SJSA1 (cell line): ENCODE measurements around the gene HSPB3. TPM values are rescaled to one million over a fixed set of nuclear protein-coding genes. Genes with fewer than 3 reads are reported as not detected.
A peak's percentile ranks its signal among the peaks of the same experiment; 100 is the strongest.
"Not testable (repeated sequence)": the region's sequence is repeated elsewhere in the genome, so short reads cannot be mapped to it uniquely, and the experiment has no call there.

Source experiments
- DNase-seq, 2 experiments: peaks; one replicate each; pipeline ENCODE4 v3.0.0-alpha.2; 2015 to 2020; ENCODE audit warnings: low spot score in 2 of 2, low read depth in 1 of 2
- H3K27ac ChIP-seq: fragments of 250-450 bp; sonication (Bioruptor Pico); 2 replicates; pipeline ENCODE4 v1.5.1; 2020; ENCODE audit warnings: mild to moderate bottlenecking, moderate library complexity
- H3K27me3 ChIP-seq: fragments of 250-450 bp; sonication (Bioruptor Pico); replicated peaks from 2 replicates; pipeline ENCODE4 v1.5.1; 2020; ENCODE audit warnings: mild to moderate bottlenecking, moderate library complexity
- H3K36me3 ChIP-seq: fragments of 250-450 bp; sonication (Bioruptor Pico); 2 replicates; pipeline ENCODE4 v1.5.1; 2020; ENCODE audit warnings: mild to moderate bottlenecking
- H3K4me1 ChIP-seq: fragments of 250-450 bp; sonication (Bioruptor Pico); replicated peaks from 2 replicates; pipeline ENCODE4 v1.6.1; 2021; ENCODE audit warnings: mild to moderate bottlenecking
- H3K4me3 ChIP-seq: fragments of 250-450 bp; sonication (Bioruptor Pico); 2 replicates; pipeline ENCODE4 v1.5.1; 2020; ENCODE audit warnings: mild to moderate bottlenecking
- H3K9me3 ChIP-seq: fragments of 250-450 bp; sonication (Bioruptor Pico); replicated peaks from 2 replicates; pipeline ENCODE4 v1.5.1; 2020; ENCODE audit warnings: mild to moderate bottlenecking
- total RNA-seq: library from RNA; depleted of rRNA; stranded (reverse); fragments of >200 nt; shearing (Covaris generic); gene quantifications from 2 replicates; pipeline ENCODE4 v1.2.3, GENCODE V29; 2014

HSPB3 gene
- total RNA-seq, 1 experiment from 2014 or later, result 15.5 TPM

GRCh38 chr5:54470128-54470527 lies 14.6 kb downstream of the HSPB3 start:
- DNase-seq, result peak in 1 of 2 experiments; percentile 6
- H3K4me1 ChIP-seq, result peaks cover 8% of the 10 kb centered on the region; the same call in 1 of the 2 replicates
- H3K27me3 ChIP-seq, result no peaks in the 10 kb centered on the region
- no peaks in the 10 kb centered on the region for H3K9me3 ChIP-seq
- H3K27ac ChIP-seq, result peak overlapping the region; percentile 45
- H3K4me3 ChIP-seq, result peak overlapping the region; percentile 25
- no peaks in the 10 kb centered on the region for H3K36me3 ChIP-seq

- H3K4me1 ChIP-seq, result peaks cover 8% of the 10 kb centered on the region; the same call in 1 of the 2 replicates
- H3K9me3 ChIP-seq, result no peaks in the 10 kb centered on the region
- H3K27me3 ChIP-seq, result no peaks in the 10 kb centered on the region
- H3K36me3 ChIP-seq, result no peaks in the 10 kb centered on the region
- no peak overlapping the region for H3K27ac ChIP-seq
- H3K4me3 ChIP-seq, result no peak overlapping the region
- DNase-seq, result peak in 1 of 2 experiments; percentile 11
Observed at GRCh38 chr5:54470677-54471076, 15.2 kb downstream of the HSPB3 start.

- Histone ChIP-seq H3K9me3 (no peaks in the 10 kb centered on the region), H3K36me3 (no peaks in the 10 kb centered on the region), H3K27ac (no peak overlapping the region), H3K27me3 (no peaks in the 10 kb centered on the region), H3K4me3 (no peak overlapping the region), H3K4me1 (peaks cover 8% of the 10 kb centered on the region; the same call in 1 of the 2 replicates)
- no peak for DNase-seq
Observed at GRCh38 chr5:54471398-54471797, 15.9 kb downstream of the HSPB3 start.

GRCh38 chr5:54476682-54477081 lies 21.2 kb downstream of the HSPB3 start:
- Histone ChIP-seq H3K4me1 (no peaks in the 10 kb centered on the region), H3K27ac (no peak overlapping the region), H3K4me3 (no peak overlapping the region), H3K27me3 (no peaks in the 10 kb centered on the region), H3K9me3 (no peaks in the 10 kb centered on the region), H3K36me3 (no peaks in the 10 kb centered on the region)
- DNase-seq, result no peak

- DNase-seq, result no peak
- no peaks in the 10 kb centered on the region for H3K9me3 ChIP-seq
- no peaks in the 10 kb centered on the region for H3K36me3 ChIP-seq
- H3K4me1 ChIP-seq, result no peaks in the 10 kb centered on the region
- H3K27me3 ChIP-seq, result no peaks in the 10 kb centered on the region
- H3K4me3 ChIP-seq, result no peak overlapping the region
- H3K27ac ChIP-seq, result no peak overlapping the region
Observed at GRCh38 chr5:54477941-54478478, 22.5 kb downstream of the HSPB3 start.

- Histone ChIP-seq H3K9me3 (no peaks in the 10 kb centered on the region), H3K36me3 (no peaks in the 10 kb centered on the region), H3K4me1 (no peaks in the 10 kb centered on the region), H3K27ac (no peak overlapping the region), H3K27me3 (no peaks in the 10 kb centered on the region), H3K4me3 (no peak overlapping the region)
- no peak for DNase-seq
Observed at GRCh38 chr5:54480296-54480695, 24.8 kb downstream of the HSPB3 start.

- Histone ChIP-seq H3K27me3 (no peaks in the 10 kb centered on the region), H3K4me3 (no peak overlapping the region), H3K4me1 (no peaks in the 10 kb centered on the region), H3K27ac (no peak overlapping the region), H3K9me3 (no peaks in the 10 kb centered on the region), H3K36me3 (no peaks in the 10 kb centered on the region)
- no peak for DNase-seq
Observed at GRCh38 chr5:54484219-54484894, 28.9 kb downstream of the HSPB3 start.

GRCh38 chr5:54485659-54486058 lies 30.2 kb downstream of the HSPB3 start:
- H3K9me3 ChIP-seq, H3K27ac ChIP-seq, H3K27me3 ChIP-seq, H3K36me3 ChIP-seq, H3K4me3 ChIP-seq, H3K4me1 ChIP-seq, DNase-seq: not testable (repeated sequence)

- not testable (repeated sequence) for H3K36me3 ChIP-seq, H3K27ac ChIP-seq, H3K4me3 ChIP-seq, H3K4me1 ChIP-seq, H3K9me3 ChIP-seq, DNase-seq, H3K27me3 ChIP-seq
Observed at GRCh38 chr5:54489648-54489979, 34.1 kb downstream of the HSPB3 start.

GRCh38 chr5:54491326-54491725 lies 35.8 kb downstream of the HSPB3 start:
- no peak overlapping the region for H3K4me3 ChIP-seq
- no peak for DNase-seq

GRCh38 chr5:54492178-54492577 lies 36.7 kb downstream of the HSPB3 start:
- no peaks in the 10 kb centered on the region for H3K9me3 ChIP-seq
- H3K4me3 ChIP-seq, result no peak overlapping the region
- H3K27ac ChIP-seq, result no peak overlapping the region
- H3K27me3 ChIP-seq, result no peaks in the 10 kb centered on the region
- no peaks in the 10 kb centered on the region for H3K4me1 ChIP-seq
- DNase-seq, result no peak
- H3K36me3 ChIP-seq, result no peaks in the 10 kb centered on the region

More at GRCh38 chr5:54491326-54491725, 35.8 kb downstream of the HSPB3 start:
- Histone ChIP-seq H3K9me3 (no peaks in the 10 kb centered on the region), H3K27me3 (no peaks in the 10 kb centered on the region), H3K27ac (no peak overlapping the region), H3K36me3 (no peaks in the 10 kb centered on the region), H3K4me1 (no peaks in the 10 kb centered on the region)

- no peak for DNase-seq
- H3K9me3 ChIP-seq, result 0 out of 2 replicates have a peak, but pooled peaks cover 2% of the 10 kb centered on the region
- H3K36me3 ChIP-seq, result no peaks in the 10 kb centered on the region
- H3K4me3 ChIP-seq, result no peak overlapping the region
- H3K4me1 ChIP-seq, result no peaks in the 10 kb centered on the region
- no peaks in the 10 kb centered on the region for H3K27me3 ChIP-seq
- H3K27ac ChIP-seq, result no peak overlapping the region
Observed at GRCh38 chr5:54495027-54495426, 39.5 kb downstream of the HSPB3 start.
